WTC11 (cell line): ENCODE data around the gene PCIF1. TPM values are rescaled to one million over a fixed set of nuclear protein-coding genes. Genes with fewer than 3 reads are reported as not detected.

Experiments used
- ATAC-seq: fragments of 200-7000 bp; cut with Tn5 transposase; 2 replicates; pipeline ENCODE4 v1.10.0; 2021; ENCODE audit warnings: mild to moderate bottlenecking, moderate library complexity
- CTCF ChIA-PET: fragments of 300-600 bp; sonication (Branson Sonifier 250); formaldehyde crosslinking; loops from one replicate; lab custom pipeline; 2021; ENCODE audit warnings: antibody characterized with exemption; lab: Charles Lee
- POLR2A ChIA-PET: fragments of 350-600 bp; sonication (Branson Sonifier 250); formaldehyde crosslinking; loops from one replicate; lab custom pipeline; 2021; ENCODE audit warnings: antibody characterized with exemption; lab: Charles Lee
- DNase-seq: peaks from one replicate; pipeline ENCODE4 v3.0.0; 2021; ENCODE audit warnings: low spot score
- H3K27ac Mint-ChIP-seq: 2 replicates; pipeline ENCODE4 v1.8.0; 2021; ENCODE audit warnings: mixed read lengths
- H3K27me3 Mint-ChIP-seq: 2 replicates; pipeline ENCODE4 v1.8.0; 2021; ENCODE audit warnings: low read depth, mild to moderate bottlenecking, moderate library complexity, mixed read lengths
- H3K36me3 Mint-ChIP-seq: 2 replicates; pipeline ENCODE4 v1.8.0; 2021; ENCODE audit warnings: mixed read lengths
- H3K4me1 Mint-ChIP-seq: 2 replicates; pipeline ENCODE4 v1.8.0; 2022; ENCODE audit warnings: mixed read lengths
- H3K4me3 Mint-ChIP-seq: 2 replicates; pipeline ENCODE4 v1.8.0; 2021; ENCODE audit warnings: mild to moderate bottlenecking, moderate library complexity, mixed read lengths
- H3K9me3 Mint-ChIP-seq: 2 replicates; pipeline ENCODE4 v1.8.0; 2021; ENCODE audit warnings: mixed read lengths
- ATF3 ChIP-seq: sonication (generic); formaldehyde crosslinking; conservative IDR thresholded peaks from 2 replicates; pipeline ENCODE4 v1.8.1; 2022; ENCODE audit warnings: mild to moderate bottlenecking, missing genetic modification reagents
- CREB1 ChIP-seq: sonication (generic); formaldehyde crosslinking; IDR thresholded peaks from 2 replicates; pipeline ENCODE4 v1.8.0; 2023; ENCODE audit warnings: mild to moderate bottlenecking, missing genetic modification reagents
- EMX1 ChIP-seq: fragments of 250-450 bp; sonication (Bioruptor Pico); IDR thresholded peaks from 2 replicates; pipeline ENCODE4 v1.8.0; 2021; ENCODE audit warnings: mild to moderate bottlenecking
- ETV6 ChIP-seq: sonication (generic); formaldehyde crosslinking; IDR thresholded peaks from 2 replicates; pipeline ENCODE4 v1.8.1; 2022; ENCODE audit warnings: mild to moderate bottlenecking, missing genetic modification reagents
- FOXK1 ChIP-seq: sonication (generic); formaldehyde crosslinking; IDR thresholded peaks from 2 replicates; pipeline ENCODE4 v1.8.0; 2022; ENCODE audit warnings: mild to moderate bottlenecking, moderate library complexity, missing genetic modification reagents
- GRHL2 ChIP-seq: fragments of 250-450 bp; sonication (Bioruptor Pico); IDR thresholded peaks from 2 replicates; pipeline ENCODE4 v1.8.0; 2022; ENCODE audit warnings: mild to moderate bottlenecking, moderate library complexity; ENCODE audit not compliant: insufficient replicate concordance, severe bottlenecking
- JAZF1 ChIP-seq: fragments of 250-450 bp; sonication (Bioruptor Pico); IDR thresholded peaks from 2 replicates; pipeline ENCODE4 v1.9.0; 2021; ENCODE audit warnings: moderate library complexity, mild to moderate bottlenecking, inconsistent platforms
- KAT7 ChIP-seq: sonication (generic); formaldehyde crosslinking; IDR thresholded peaks from 2 replicates; pipeline ENCODE4 v1.8.1; 2023; ENCODE audit warnings: missing genetic modification reagents, mild to moderate bottlenecking, borderline replicate concordance
- MXD4 ChIP-seq: fragments of 250-450 bp; sonication (Bioruptor Pico); IDR thresholded peaks from 2 replicates; pipeline ENCODE4 v1.8.0; 2021; ENCODE audit warnings: mild to moderate bottlenecking, moderate library complexity, borderline replicate concordance
- NFATC4 ChIP-seq: fragments of 250-450 bp; sonication (Bioruptor Pico); IDR thresholded peaks from 2 replicates; pipeline ENCODE4 v1.9.0; 2021; ENCODE audit warnings: mild to moderate bottlenecking
- NFE2L1 ChIP-seq: sonication (generic); formaldehyde crosslinking; IDR thresholded peaks from 2 replicates; pipeline ENCODE4 v1.8.1; 2023; ENCODE audit warnings: missing genetic modification reagents
- NR3C1 ChIP-seq: sonication (generic); formaldehyde crosslinking; conservative IDR thresholded peaks from 2 replicates; pipeline ENCODE4 v1.8.1; 2023; ENCODE audit warnings: low read depth, mild to moderate bottlenecking, missing genetic modification reagents
- RELA ChIP-seq: sonication (generic); formaldehyde crosslinking; IDR thresholded peaks from 2 replicates; pipeline ENCODE4 v1.8.1; 2022; ENCODE audit warnings: missing genetic modification reagents, mild to moderate bottlenecking, borderline replicate concordance
- SOX15 ChIP-seq: fragments of 250-450 bp; sonication (Bioruptor Pico); IDR thresholded peaks from 2 replicates; pipeline ENCODE4 v1.9.0; 2021; ENCODE audit warnings: mild to moderate bottlenecking
- SP1 ChIP-seq: sonication (generic); formaldehyde crosslinking; conservative IDR thresholded peaks from 2 replicates; pipeline ENCODE4 v1.8.1; 2022; ENCODE audit warnings: missing genetic modification reagents
- TP53 ChIP-seq: sonication (generic); formaldehyde crosslinking; IDR thresholded peaks from 2 replicates; pipeline ENCODE4 v1.8.1; 2023; ENCODE audit warnings: mild to moderate bottlenecking, missing genetic modification reagents
- USF2 ChIP-seq: sonication (generic); formaldehyde crosslinking; IDR thresholded peaks from 2 replicates; pipeline ENCODE4 v1.8.1; 2023; ENCODE audit warnings: mild to moderate bottlenecking, missing genetic modification reagents, moderate library complexity
- ZBTB21 ChIP-seq: sonication (generic); formaldehyde crosslinking; IDR thresholded peaks from 2 replicates; pipeline ENCODE4 v1.8.1; 2023; ENCODE audit warnings: mild to moderate bottlenecking, missing genetic modification reagents, borderline replicate concordance
- ZNF121 ChIP-seq: sonication (generic); formaldehyde crosslinking; IDR thresholded peaks from 2 replicates; pipeline ENCODE4 v1.8.0; 2023; ENCODE audit warnings: missing genetic modification reagents
- ZNF317 ChIP-seq: sonication (generic); formaldehyde crosslinking; IDR thresholded peaks from 2 replicates; pipeline ENCODE4 v1.8.1; 2023; ENCODE audit warnings: low read depth, mild to moderate bottlenecking, moderate library complexity, missing genetic modification reagents, borderline replicate concordance
- ZNF396 ChIP-seq: fragments of 250-450 bp; sonication (Bioruptor Pico); IDR thresholded peaks from 2 replicates; pipeline ENCODE4 v1.8.0; 2021; ENCODE audit warnings: mild to moderate bottlenecking, moderate library complexity, borderline replicate concordance
- ZNF416 ChIP-seq: fragments of 250-450 bp; sonication (Bioruptor Pico); IDR thresholded peaks from 2 replicates; pipeline ENCODE4 v1.9.0; 2021; ENCODE audit warnings: mild to moderate bottlenecking, inconsistent platforms
- ZNF671 ChIP-seq: fragments of 250-450 bp; sonication (Bioruptor Pico); IDR thresholded peaks from 2 replicates; pipeline ENCODE4 v1.8.0; 2021; ENCODE audit warnings: mild to moderate bottlenecking
- total RNA-seq: library from RNA; stranded (reverse); gene quantifications from 3 replicates; pipeline ENCODE4 v1.2.3, GENCODE V29; 2021
- TF ChIP-seq, protein P1 (sequence below): sonication (generic); formaldehyde crosslinking; IDR thresholded peaks from 2 replicates; pipeline ENCODE4 v1.8.0; 2022; ENCODE audit warnings: mild to moderate bottlenecking, missing genetic modification reagents
- TF ChIP-seq, protein P2 (sequence below): fragments of 250-450 bp; sonication (Bioruptor Pico); IDR thresholded peaks from 2 replicates; pipeline ENCODE4 v1.8.0; 2021; ENCODE audit warnings: mild to moderate bottlenecking
- TF ChIP-seq, protein P3 (sequence below): fragments of 200-600 bp; IDR thresholded peaks from 2 replicates; pipeline ENCODE4 v1.8.0; 2022; ENCODE audit warnings: antibody characterized with exemption

PCIF1 gene
- total RNA-seq, 1 experiment from 2014 or later: 42.2 TPM

DNA sequence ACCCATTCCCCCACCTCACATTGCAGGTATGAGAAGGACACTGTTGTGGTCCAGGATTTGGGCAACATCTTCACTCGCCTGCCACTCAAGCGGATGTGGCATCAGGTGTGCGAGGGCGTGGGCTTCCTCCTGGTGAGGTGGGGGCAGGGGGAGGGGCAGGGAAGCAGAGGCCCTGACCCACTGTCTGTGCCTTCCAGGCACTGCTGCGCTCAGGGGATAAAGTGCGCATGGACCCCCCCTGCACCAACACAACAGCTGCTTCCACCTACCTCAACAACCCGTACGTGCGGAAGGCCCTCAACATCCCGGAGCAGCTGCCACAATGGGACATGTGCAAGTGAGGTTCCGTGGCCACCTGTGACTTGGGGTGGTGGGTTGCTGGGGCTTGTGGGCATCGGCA is 39.7 kb upstream of the PCIF1 start:
- H3K36me3 Mint-ChIP-seq: peaks cover 21% of the 10 kb centered on the region
- H3K4me1 Mint-ChIP-seq: peaks cover 8% of the 10 kb centered on the region
- H3K4me3 Mint-ChIP-seq: no peak overlapping the region
- TF ChIP-seq MXD4 (CRISPR knock-in tag) (no peak), NR3C1 (CRISPR knock-in tag) (no peak), NFATC4 (CRISPR knock-in tag) (no peak), TP53 (CRISPR knock-in tag) (no peak), JAZF1 (CRISPR knock-in tag) (no peak), ZNF317 (no peak), ZNF396 (no peak)
- TF ChIP-seq, protein P1, sequence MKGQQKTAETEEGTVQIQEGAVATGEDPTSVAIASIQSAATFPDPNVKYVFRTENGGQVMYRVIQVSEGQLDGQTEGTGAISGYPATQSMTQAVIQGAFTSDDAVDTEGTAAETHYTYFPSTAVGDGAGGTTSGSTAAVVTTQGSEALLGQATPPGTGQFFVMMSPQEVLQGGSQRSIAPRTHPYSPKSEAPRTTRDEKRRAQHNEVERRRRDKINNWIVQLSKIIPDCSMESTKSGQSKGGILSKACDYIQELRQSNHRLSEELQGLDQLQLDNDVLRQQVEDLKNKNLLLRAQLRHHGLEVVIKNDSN (CRISPR knock-in tag): no peak
- TF ChIP-seq, all 79 proteins: peak for 0
- CTCF ChIA-PET: no interaction called here
- no peak for DNase-seq
- Mint-ChIP-seq H3K27ac (no peak overlapping the region), H3K9me3 (no peaks in the 10 kb centered on the region), H3K27me3 (no peaks in the 10 kb centered on the region; the same call in 1 of the 2 replicates)
- no peak for ATAC-seq
- POLR2A ChIA-PET: interaction anchor here (0.6 kb wide), 1 partner anchor 33 kb away, joined by 3 read pairs; no protein-coding TSS in a partner anchor

- no peak for ATAC-seq
- no peak for DNase-seq
- peaks cover 23% of the 10 kb centered on the region for H3K36me3 Mint-ChIP-seq
- ChIA-PET POLR2A (no interaction called here), CTCF (no interaction called here)
- no peaks in the 10 kb centered on the region for H3K27me3 Mint-ChIP-seq
- TF ChIP-seq SP1 (CRISPR knock-in tag): no peak
- TF ChIP-seq ZBTB21 (CRISPR knock-in tag): no peak
- TF ChIP-seq, protein P1 (CRISPR knock-in tag): no peak
- no peak for TF ChIP-seq SOX15 (CRISPR knock-in tag)
- TF ChIP-seq USF2 (CRISPR knock-in tag): no peak
- no peak for TF ChIP-seq ZNF416 (CRISPR knock-in tag)
- TF ChIP-seq, protein P2, sequence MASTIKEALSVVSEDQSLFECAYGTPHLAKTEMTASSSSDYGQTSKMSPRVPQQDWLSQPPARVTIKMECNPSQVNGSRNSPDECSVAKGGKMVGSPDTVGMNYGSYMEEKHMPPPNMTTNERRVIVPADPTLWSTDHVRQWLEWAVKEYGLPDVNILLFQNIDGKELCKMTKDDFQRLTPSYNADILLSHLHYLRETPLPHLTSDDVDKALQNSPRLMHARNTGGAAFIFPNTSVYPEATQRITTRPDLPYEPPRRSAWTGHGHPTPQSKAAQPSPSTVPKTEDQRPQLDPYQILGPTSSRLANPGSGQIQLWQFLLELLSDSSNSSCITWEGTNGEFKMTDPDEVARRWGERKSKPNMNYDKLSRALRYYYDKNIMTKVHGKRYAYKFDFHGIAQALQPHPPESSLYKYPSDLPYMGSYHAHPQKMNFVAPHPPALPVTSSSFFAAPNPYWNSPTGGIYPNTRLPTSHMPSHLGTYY: no peak
- no peak for TF ChIP-seq ATF3 (CRISPR knock-in tag)
- H3K9me3 Mint-ChIP-seq: no peaks in the 10 kb centered on the region
- H3K27ac Mint-ChIP-seq: no peak overlapping the region
- peaks cover 6% of the 10 kb centered on the region for H3K4me1 Mint-ChIP-seq
- no peak overlapping the region for H3K4me3 Mint-ChIP-seq
These were observed 37.8 kb upstream of the PCIF1 start for GRCh38 chr20:45896641-45897161.

- Mint-ChIP-seq H3K36me3 (peaks cover 28% of the 10 kb centered on the region), H3K27me3 (no peaks in the 10 kb centered on the region), H3K9me3 (no peaks in the 10 kb centered on the region), H3K27ac (no peak overlapping the region), H3K4me3 (no peak overlapping the region), H3K4me1 (peaks cover 2% of the 10 kb centered on the region)
- no peak for TF ChIP-seq RELA (CRISPR knock-in tag)
- no peak for DNase-seq
- POLR2A ChIA-PET: no interaction called here
- no peak for ATAC-seq
- CTCF ChIA-PET: no interaction called here
These were observed 37.2 kb upstream of the PCIF1 start for GRCh38 chr20:45897289-45897688.

DNA sequence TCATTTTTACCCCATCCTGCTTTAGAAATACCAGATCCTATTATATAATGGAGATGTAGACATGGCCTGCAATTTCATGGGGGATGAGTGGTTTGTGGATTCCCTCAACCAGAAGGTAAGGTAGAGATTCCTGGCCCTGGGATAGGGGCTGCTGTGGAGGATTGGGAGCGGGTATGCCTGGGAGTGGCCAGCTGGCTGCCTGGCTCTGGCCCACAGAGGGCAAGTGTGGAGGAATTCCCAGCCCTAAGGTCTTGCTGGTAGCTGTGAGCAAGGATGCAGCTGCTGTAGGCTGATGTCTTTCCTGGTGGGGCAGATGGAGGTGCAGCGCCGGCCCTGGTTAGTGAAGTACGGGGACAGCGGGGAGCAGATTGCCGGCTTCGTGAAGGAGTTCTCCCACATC is 36.8 kb upstream of the PCIF1 start:
- ATAC-seq: no peak
- no peak for DNase-seq
- no peaks in the 10 kb centered on the region for H3K9me3 Mint-ChIP-seq
- CTCF ChIA-PET: interaction anchor here (1.4 kb wide), 1 partner anchor 8 kb away, joined by 8 read pairs; no protein-coding TSS in a partner anchor
- H3K4me1 Mint-ChIP-seq: no peaks in the 10 kb centered on the region
- POLR2A ChIA-PET: no interaction called here
- H3K27me3 Mint-ChIP-seq: no peaks in the 10 kb centered on the region
- H3K4me3 Mint-ChIP-seq: no peak overlapping the region
- H3K27ac Mint-ChIP-seq: no peak overlapping the region
- H3K36me3 Mint-ChIP-seq: peaks cover 30% of the 10 kb centered on the region
- no peak for TF ChIP-seq ZNF121
- no peak for TF ChIP-seq ZNF671 (CRISPR knock-in tag)
- no peak for TF ChIP-seq ETV6 (CRISPR knock-in tag)
- TF ChIP-seq ZNF416 (CRISPR knock-in tag): no peak
- TF ChIP-seq GRHL2 (CRISPR knock-in tag): no peak
- TF ChIP-seq, protein P3, sequence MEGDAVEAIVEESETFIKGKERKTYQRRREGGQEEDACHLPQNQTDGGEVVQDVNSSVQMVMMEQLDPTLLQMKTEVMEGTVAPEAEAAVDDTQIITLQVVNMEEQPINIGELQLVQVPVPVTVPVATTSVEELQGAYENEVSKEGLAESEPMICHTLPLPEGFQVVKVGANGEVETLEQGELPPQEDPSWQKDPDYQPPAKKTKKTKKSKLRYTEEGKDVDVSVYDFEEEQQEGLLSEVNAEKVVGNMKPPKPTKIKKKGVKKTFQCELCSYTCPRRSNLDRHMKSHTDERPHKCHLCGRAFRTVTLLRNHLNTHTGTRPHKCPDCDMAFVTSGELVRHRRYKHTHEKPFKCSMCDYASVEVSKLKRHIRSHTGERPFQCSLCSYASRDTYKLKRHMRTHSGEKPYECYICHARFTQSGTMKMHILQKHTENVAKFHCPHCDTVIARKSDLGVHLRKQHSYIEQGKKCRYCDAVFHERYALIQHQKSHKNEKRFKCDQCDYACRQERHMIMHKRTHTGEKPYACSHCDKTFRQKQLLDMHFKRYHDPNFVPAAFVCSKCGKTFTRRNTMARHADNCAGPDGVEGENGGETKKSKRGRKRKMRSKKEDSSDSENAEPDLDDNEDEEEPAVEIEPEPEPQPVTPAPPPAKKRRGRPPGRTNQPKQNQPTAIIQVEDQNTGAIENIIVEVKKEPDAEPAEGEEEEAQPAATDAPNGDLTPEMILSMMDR: no peak
- no peak for TF ChIP-seq KAT7 (CRISPR knock-in tag)
- TF ChIP-seq EMX1 (CRISPR knock-in tag): no peak
- no peak for TF ChIP-seq FOXK1 (CRISPR knock-in tag)
- TF ChIP-seq CREB1 (CRISPR knock-in tag): no peak
- no peak for TF ChIP-seq NFE2L1 (CRISPR knock-in tag)
- no peak for TF ChIP-seq TP53 (CRISPR knock-in tag)
